BLaER1 treated with 17β-estradiol and CSF1 and Interleukin-3, amounts not matched to agents 10 nM and 100 nM (cell line): ENCODE data around the gene ADARB2.
A peak's percentile ranks its signal among the peaks of the same experiment; 100 is the strongest.

Experiments
- H3K27ac ChIP-seq, 11 experiments: shearing (Covaris generic); formaldehyde crosslinking; 2 replicates each; pipeline ENCODE4 v1.8.1; 2022
- H3K27me3 ChIP-seq, 11 experiments: shearing (Covaris generic); formaldehyde crosslinking; 2 replicates each; pipeline ENCODE4 v1.8.1; 2022
- H3K36me3 ChIP-seq, 11 experiments: shearing (Covaris generic); formaldehyde crosslinking; 2 replicates each; pipeline ENCODE4 v1.8.1; 2022
- H3K4me1 ChIP-seq, 10 experiments: shearing (Covaris generic); formaldehyde crosslinking; 2 replicates each; pipeline ENCODE4 v1.8.1; 2022
- H3K4me2 ChIP-seq, 11 experiments: shearing (Covaris generic); formaldehyde crosslinking; 2 replicates each; pipeline ENCODE4 v1.8.1; 2022
- H3K4me3 ChIP-seq, 10 experiments: shearing (Covaris generic); formaldehyde crosslinking; 2 replicates each; pipeline ENCODE4 v1.8.1; 2022
- H3K9ac ChIP-seq, 11 experiments: shearing (Covaris generic); formaldehyde crosslinking; 2 replicates each; pipeline ENCODE4 v1.8.1; 2022
- H3K9me3 ChIP-seq, 11 experiments: shearing (Covaris generic); formaldehyde crosslinking; replicated peaks in 1 of 11; 2 replicates each; pipeline ENCODE4 v1.8.1; 2022
- H4K20me1 ChIP-seq, 11 experiments: shearing (Covaris generic); formaldehyde crosslinking; 2 replicates each; pipeline ENCODE4 v1.8.1; 2022
- Cebpa-rat ChIP-seq, 11 experiments: shearing (Covaris generic); IDR thresholded peaks; 2 replicates each; pipeline ENCODE4 v1.8.1; 2022

Gene ADARB2

GRCh38 chr10:1642600-1643160 is 94.6 kb downstream of the ADARB2 start:
- no peak overlapping the region for H3K9ac ChIP-seq
- H3K4me2 ChIP-seq: no peak overlapping the region
- no peak overlapping the region for H3K27ac ChIP-seq
- H4K20me1 ChIP-seq: peaks cover 0 to 16% (median 0%) of the 10 kb centered on the region in 11 experiments; a peak in 4 of 22 replicates
- no peaks in the 10 kb centered on the region for H3K36me3 ChIP-seq
- H3K4me3 ChIP-seq: no peak overlapping the region
- no peak for TF ChIP-seq Cebpa-rat (IDR thresholded peaks at IDR 0.05)
- no peaks in the 10 kb centered on the region for H3K27me3 ChIP-seq
- no peaks in the 10 kb centered on the region for H3K9me3 ChIP-seq
- 0 out of 20 replicates have a peak, but pooled peaks cover 0 to 5% (median 0%) of the 10 kb centered on the region in 10 experiments for H3K4me1 ChIP-seq

- H3K36me3 ChIP-seq: no peaks in the 10 kb centered on the region
- 0 out of 20 replicates have a peak, but pooled peaks cover 0 to 5% (median 0%) of the 10 kb centered on the region in 10 experiments for H3K4me1 ChIP-seq
- TF ChIP-seq Cebpa-rat (IDR thresholded peaks at IDR 0.05): no peak
- no peaks in the 10 kb centered on the region for H3K9me3 ChIP-seq
- H3K27me3 ChIP-seq: no peaks in the 10 kb centered on the region
- peaks cover 0 to 16% (median 0%) of the 10 kb centered on the region in 11 experiments; a peak in 4 of 22 replicates for H4K20me1 ChIP-seq
- H3K4me2 ChIP-seq: no peak overlapping the region; a peak in 1 of 22 replicates
- no peak overlapping the region for H3K27ac ChIP-seq
- H3K4me3 ChIP-seq: no peak overlapping the region
- no peak overlapping the region for H3K9ac ChIP-seq
These were observed 95.9 kb downstream of the ADARB2 start for GRCh38 chr10:1641402-1641801.

- H3K27ac ChIP-seq: no peak overlapping the region
- TF ChIP-seq Cebpa-rat (IDR thresholded peaks at IDR 0.05): no peak
- peaks cover 5 to 26% (median 20%) of the 10 kb centered on the region in 10 experiments; a peak in 17 of 20 replicates for H3K4me1 ChIP-seq
- H3K36me3 ChIP-seq: no peaks in the 10 kb centered on the region
- no peak overlapping the region for H3K4me2 ChIP-seq
- H3K27me3 ChIP-seq: no peaks in the 10 kb centered on the region
- H3K9ac ChIP-seq: no peak overlapping the region
- H3K9me3 ChIP-seq: no peaks in the 10 kb centered on the region
- no peak overlapping the region for H3K4me3 ChIP-seq
- peaks cover 0 to 13% (median 0%) of the 10 kb centered on the region in 11 experiments; a peak in 4 of 22 replicates for H4K20me1 ChIP-seq
These were observed 98.4 kb downstream of the ADARB2 start for GRCh38 chr10:1638889-1639419.

- Histone ChIP-seq H3K4me3 (no peak overlapping the region), H3K27me3 (no peaks in the 10 kb centered on the region), H3K9ac (no peak overlapping the region), H3K36me3 (no peaks in the 10 kb centered on the region), H3K4me1 (peaks cover 12 to 56% (median 46%) of the 10 kb centered on the region in 10 experiments; a peak in 18 of 20 replicates), H3K27ac (peak overlapping the region in 2 of 11 experiments; percentile 4 to 11; a peak in 2 of 22 replicates), H3K4me2 (peak overlapping the region; percentile 4 to 79 (median 67)), H3K9me3 (0 out of 22 replicates have a peak, but pooled peaks cover 0 to 3% (median 0%) of the 10 kb centered on the region in 11 experiments), H4K20me1 (peaks cover 0 to 5% (median 0%) of the 10 kb centered on the region in 11 experiments; a peak in 4 of 22 replicates)
- peak in 4 of 11 experiments; percentile 63 to 76 (median 72); a peak in 8 of 22 replicates for TF ChIP-seq Cebpa-rat (IDR thresholded peaks at IDR 0.05)
These were observed 102.0 kb downstream of the ADARB2 start for GRCh38 chr10:1635340-1635739.

- Histone ChIP-seq H3K27me3 (no peaks in the 10 kb centered on the region), H4K20me1 (peaks cover 0 to 5% (median 0%) of the 10 kb centered on the region in 11 experiments; a peak in 4 of 22 replicates), H3K4me3 (no peak overlapping the region), H3K9ac (no peak overlapping the region), H3K27ac (no peak overlapping the region), H3K4me1 (peaks cover 12 to 67% (median 55%) of the 10 kb centered on the region in 10 experiments; a peak in 18 of 20 replicates), H3K4me2 (peak overlapping the region in 8 of 11 experiments; percentile 2 to 79 (median 62); a peak in 11 of 22 replicates), H3K36me3 (no peaks in the 10 kb centered on the region), H3K9me3 (0 out of 22 replicates have a peak, but pooled peaks cover 0 to 3% (median 0%) of the 10 kb centered on the region in 11 experiments)
- TF ChIP-seq Cebpa-rat (IDR thresholded peaks at IDR 0.05): no peak
These were observed 103.1 kb downstream of the ADARB2 start for GRCh38 chr10:1634239-1634638.

GRCh38 chr10:1633783-1634182 is 103.5 kb downstream of the ADARB2 start:
- Histone ChIP-seq H3K4me2 (peak overlapping the region in 7 of 11 experiments; percentile 2 to 79 (median 67); a peak in 11 of 22 replicates), H3K9me3 (peaks cover 0 to 4% (median 0%) of the 10 kb centered on the region in 11 experiments; a peak in 1 of 22 replicates), H4K20me1 (peaks cover 0 to 4% (median 0%) of the 10 kb centered on the region in 11 experiments; a peak in 3 of 22 replicates), H3K27me3 (no peaks in the 10 kb centered on the region), H3K36me3 (no peaks in the 10 kb centered on the region), H3K9ac (no peak overlapping the region), H3K4me1 (peaks cover 12 to 71% (median 55%) of the 10 kb centered on the region in 10 experiments; a peak in 18 of 20 replicates), H3K27ac (no peak overlapping the region), H3K4me3 (no peak overlapping the region)
- no peak for TF ChIP-seq Cebpa-rat (IDR thresholded peaks at IDR 0.05)

GRCh38 chr10:1632596-1632995 is 104.7 kb downstream of the ADARB2 start:
- H3K9me3 ChIP-seq: peaks cover 0 to 8% (median 0%) of the 10 kb centered on the region in 11 experiments; a peak in 1 of 22 replicates
- H3K27me3 ChIP-seq: no peaks in the 10 kb centered on the region
- TF ChIP-seq Cebpa-rat (IDR thresholded peaks at IDR 0.05): no peak
- no peaks in the 10 kb centered on the region for H3K36me3 ChIP-seq
- H3K27ac ChIP-seq: no peak overlapping the region
- peaks cover 0 to 4% (median 0%) of the 10 kb centered on the region in 11 experiments; a peak in 2 of 22 replicates for H4K20me1 ChIP-seq
- no peak overlapping the region for H3K9ac ChIP-seq
- H3K4me2 ChIP-seq: peak overlapping the region in 6 of 11 experiments; percentile 7 to 86 (median 80); a peak in 10 of 22 replicates
- peaks cover 12 to 72% (median 55%) of the 10 kb centered on the region in 10 experiments; a peak in 18 of 20 replicates for H3K4me1 ChIP-seq
- H3K4me3 ChIP-seq: no peak overlapping the region

- no peak for TF ChIP-seq Cebpa-rat (IDR thresholded peaks at IDR 0.05)
- peaks cover 0 to 8% (median 0%) of the 10 kb centered on the region in 11 experiments; a peak in 1 of 22 replicates for H3K9me3 ChIP-seq
These were observed 105.2 kb downstream of the ADARB2 start for GRCh38 chr10:1632141-1632540.

GRCh38 chr10:1631282-1631681 is 106.0 kb downstream of the ADARB2 start:
- H3K27ac ChIP-seq: peak overlapping the region in 4 of 11 experiments; percentile 9 to 39 (median 20); a peak in 3 of 22 replicates
- peaks cover 0 to 4% (median 0%) of the 10 kb centered on the region in 11 experiments; a peak in 2 of 22 replicates for H4K20me1 ChIP-seq
- no peaks in the 10 kb centered on the region for H3K27me3 ChIP-seq
- peaks cover 12 to 72% (median 55%) of the 10 kb centered on the region in 10 experiments; a peak in 18 of 20 replicates for H3K4me1 ChIP-seq
- no peak overlapping the region for H3K9ac ChIP-seq
- TF ChIP-seq Cebpa-rat (IDR thresholded peaks at IDR 0.05): no peak
- 0 out of 20 replicates have a peak overlapping the region, but pooled peaks of 1 of the 10 experiments have one; percentile 10 for H3K4me3 ChIP-seq
- H3K36me3 ChIP-seq: no peaks in the 10 kb centered on the region
- peak overlapping the region; percentile 57 to 86 (median 76) for H3K4me2 ChIP-seq
- H3K9me3 ChIP-seq: peaks cover 0 to 8% (median 0%) of the 10 kb centered on the region in 11 experiments; a peak in 1 of 22 replicates

More at GRCh38 chr10:1632141-1632540, 105.2 kb downstream of the ADARB2 start:
- Histone ChIP-seq H3K36me3 (no peaks in the 10 kb centered on the region), H3K27ac (no peak overlapping the region), H3K4me2 (peak overlapping the region in 8 of 11 experiments; percentile 17 to 86 (median 80); a peak in 10 of 22 replicates), H4K20me1 (peaks cover 0 to 4% (median 0%) of the 10 kb centered on the region in 11 experiments; a peak in 2 of 22 replicates), H3K27me3 (no peaks in the 10 kb centered on the region), H3K4me3 (no peak overlapping the region), H3K9ac (no peak overlapping the region), H3K4me1 (peaks cover 12 to 72% (median 55%) of the 10 kb centered on the region in 10 experiments; a peak in 18 of 20 replicates)
